ENCODE data around the gene IRAK2. TPM values are rescaled to one million over a fixed set of nuclear protein-coding genes. Genes with fewer than 3 reads are reported as not detected.

The IRAK2 gene
- total RNA-seq, 2 donors from 2014 or later, result 5.1 to 7.6 TPM

GRCh38 chr3:10287936-10288574 is 123.3 kb downstream of the IRAK2 start:
- Histone ChIP-seq H3K4me1 (replicated peaks) (no peaks in the 10 kb centered on the region), H3K36me3 (no peaks in the 10 kb centered on the region), H3K27me3 (replicated peaks; ENCODE audit: insufficient read depth) (no peaks in the 10 kb centered on the region), H3K27ac (no peak overlapping the region), H3K9me3 (no peaks in the 10 kb centered on the region), H3K4me3 (no peak overlapping the region)
- intact Hi-C loops (cut with DNase I), result no loop called here
- 84% methylated on average over 12 of the region's 12 CpGs for WGBS
- DNase-seq (ENCODE audit: low spot score), result no peak
- TF ChIP-seq POLR2A (IDR thresholded peaks at IDR 0.05) (no peak), POLR2AphosphoS5 (IDR thresholded peaks at IDR 0.05) (no peak), CTCF (IDR thresholded peaks at IDR 0.05) (no peak)

- H3K4me1 ChIP-seq (replicated peaks), result no peaks in the 10 kb centered on the region
- no peak overlapping the region for H3K27ac ChIP-seq
- H3K9me3 ChIP-seq, result no peaks in the 10 kb centered on the region
- DNase-seq (ENCODE audit: low spot score), result no peak
- H3K36me3 ChIP-seq, result no peaks in the 10 kb centered on the region
- no peaks in the 10 kb centered on the region for H3K27me3 ChIP-seq (replicated peaks; ENCODE audit: insufficient read depth)
- no peak overlapping the region for H3K4me3 ChIP-seq
- 93% methylated on average over 11 of the region's 11 CpGs for whole genome bisulfite sequencing
- intact Hi-C loops (cut with DNase I), result no loop called here
- TF ChIP-seq CTCF (IDR thresholded peaks at IDR 0.05), result no peak
- no peak for TF ChIP-seq POLR2AphosphoS5 (IDR thresholded peaks at IDR 0.05)
- no peak for TF ChIP-seq POLR2A (IDR thresholded peaks at IDR 0.05)
Observed at GRCh38 chr3:10288575-10288960, 123.8 kb downstream of the IRAK2 start.

- H3K27ac ChIP-seq, result no peak overlapping the region
- TF ChIP-seq POLR2AphosphoS5 (IDR thresholded peaks at IDR 0.05) (no peak), POLR2A (IDR thresholded peaks at IDR 0.05) (no peak), CTCF (IDR thresholded peaks at IDR 0.05) (no peak)
- no peaks in the 10 kb centered on the region for H3K27me3 ChIP-seq (replicated peaks; ENCODE audit: insufficient read depth)
- WGBS, result 61% methylated on average over 9 of the region's 9 CpGs
- no peaks in the 10 kb centered on the region for H3K36me3 ChIP-seq
- intact Hi-C loops (cut with DNase I), result no loop called here
- H3K4me3 ChIP-seq, result no peak overlapping the region
- DNase-seq (ENCODE audit: low spot score), result no peak
- H3K4me1 ChIP-seq (replicated peaks), result no peaks in the 10 kb centered on the region
- H3K9me3 ChIP-seq, result no peaks in the 10 kb centered on the region
Observed at GRCh38 chr3:10289077-10289476, 124.4 kb downstream of the IRAK2 start.

- no peaks in the 10 kb centered on the region for H3K27me3 ChIP-seq (replicated peaks; ENCODE audit: insufficient read depth)
- no peak overlapping the region for H3K4me3 ChIP-seq
- H3K4me1 ChIP-seq (replicated peaks), result no peaks in the 10 kb centered on the region
- no peak overlapping the region for H3K27ac ChIP-seq
- no peak for DNase-seq (ENCODE audit: low spot score)
- 70% methylated on average over 9 of the region's 9 CpGs for WGBS
- intact Hi-C loops (cut with DNase I), result no loop called here
- no peaks in the 10 kb centered on the region for H3K36me3 ChIP-seq
- no peaks in the 10 kb centered on the region for H3K9me3 ChIP-seq
- TF ChIP-seq POLR2A (IDR thresholded peaks at IDR 0.05), result no peak
- TF ChIP-seq CTCF (IDR thresholded peaks at IDR 0.05), result no peak
- TF ChIP-seq POLR2AphosphoS5 (IDR thresholded peaks at IDR 0.05), result no peak
Observed at GRCh38 chr3:10289787-10290355, 125.2 kb downstream of the IRAK2 start.
